ENCODE measurements around the gene FHAD1.
"Not testable (repeated sequence)": the region's sequence is repeated elsewhere in the genome, so short reads cannot be mapped to it uniquely, and the experiment has no call there.

Gene FHAD1

GRCh38 chr1:15428815-15429435 lies 181.9 kb downstream of the FHAD1 start:
- Histone ChIP-seq H3K27me3 (ENCODE audit: control insufficient read depth, insufficient read depth, low read length) (no peaks in the 10 kb centered on the region), H3K4me3 (ENCODE audit: low read length) (no peak overlapping the region), H3K9ac (ENCODE audit: low read depth, low read length) (no peak overlapping the region), H3K9me3 (replicated peaks; ENCODE audit: low read length) (no peaks in the 10 kb centered on the region), H3K4me2 (ENCODE audit: low read length) (no peak overlapping the region), H3K36me3 (ENCODE audit: insufficient read depth, low read length) (peaks cover 23% of the 10 kb centered on the region), H3K4me1 (ENCODE audit: control insufficient read depth, insufficient read depth, low read length) (peaks cover 42% of the 10 kb centered on the region)

- H3K27me3 ChIP-seq (ENCODE audit: control insufficient read depth, insufficient read depth, low read length) = no peaks in the 10 kb centered on the region
- peaks cover 20% of the 10 kb centered on the region for H3K36me3 ChIP-seq (ENCODE audit: insufficient read depth, low read length)
- H3K9me3 ChIP-seq (replicated peaks; ENCODE audit: low read length) = no peaks in the 10 kb centered on the region
- H3K9ac ChIP-seq (ENCODE audit: low read depth, low read length) = no peak overlapping the region
- no peak overlapping the region for H3K4me3 ChIP-seq (ENCODE audit: low read length)
- no peak overlapping the region for H3K4me2 ChIP-seq (ENCODE audit: low read length)
- H3K4me1 ChIP-seq (ENCODE audit: control insufficient read depth, insufficient read depth, low read length) = peaks cover 42% of the 10 kb centered on the region
Measured at GRCh38 chr1:15429701-15430149, 182.7 kb downstream of the FHAD1 start.

- Histone ChIP-seq H3K4me2 (ENCODE audit: low read length) (no peak overlapping the region), H3K4me3 (ENCODE audit: low read length) (no peak overlapping the region), H3K4me1 (ENCODE audit: control insufficient read depth, insufficient read depth, low read length) (peaks cover 34% of the 10 kb centered on the region), H3K9me3 (replicated peaks; ENCODE audit: low read length) (no peaks in the 10 kb centered on the region), H3K27me3 (ENCODE audit: control insufficient read depth, insufficient read depth, low read length) (no peaks in the 10 kb centered on the region), H3K9ac (ENCODE audit: low read depth, low read length) (no peak overlapping the region), H3K36me3 (ENCODE audit: insufficient read depth, low read length) (peaks cover 14% of the 10 kb centered on the region)
Measured at GRCh38 chr1:15430787-15431570, 184.0 kb downstream of the FHAD1 start.

GRCh38 chr1:15431571-15431948 lies 184.5 kb downstream of the FHAD1 start:
- H3K4me2 ChIP-seq (ENCODE audit: low read length) = no peak overlapping the region
- no peak overlapping the region for H3K9ac ChIP-seq (ENCODE audit: low read depth, low read length)
- H3K4me1 ChIP-seq (ENCODE audit: control insufficient read depth, insufficient read depth, low read length) = peaks cover 28% of the 10 kb centered on the region
- H3K4me3 ChIP-seq (ENCODE audit: low read length) = no peak overlapping the region
- peaks cover 12% of the 10 kb centered on the region for H3K36me3 ChIP-seq (ENCODE audit: insufficient read depth, low read length)
- no peaks in the 10 kb centered on the region for H3K9me3 ChIP-seq (replicated peaks; ENCODE audit: low read length)
- no peaks in the 10 kb centered on the region for H3K27me3 ChIP-seq (ENCODE audit: control insufficient read depth, insufficient read depth, low read length)

GRCh38 chr1:15432324-15432723 lies 185.3 kb downstream of the FHAD1 start:
- Histone ChIP-seq H3K27me3 (ENCODE audit: control insufficient read depth, insufficient read depth, low read length) (no peaks in the 10 kb centered on the region), H3K36me3 (ENCODE audit: insufficient read depth, low read length) (peaks cover 8% of the 10 kb centered on the region), H3K9me3 (replicated peaks; ENCODE audit: low read length) (no peaks in the 10 kb centered on the region), H3K4me1 (ENCODE audit: control insufficient read depth, insufficient read depth, low read length) (peaks cover 20% of the 10 kb centered on the region), H3K9ac (ENCODE audit: low read depth, low read length) (no peak overlapping the region), H3K4me3 (ENCODE audit: low read length) (no peak overlapping the region), H3K4me2 (ENCODE audit: low read length) (no peak overlapping the region)

- Histone ChIP-seq H3K9ac (ENCODE audit: low read depth, low read length) (no peak overlapping the region), H3K4me3 (ENCODE audit: low read length) (no peak overlapping the region), H3K27me3 (ENCODE audit: control insufficient read depth, insufficient read depth, low read length) (no peaks in the 10 kb centered on the region), H3K9me3 (replicated peaks; ENCODE audit: low read length) (no peaks in the 10 kb centered on the region), H3K4me1 (ENCODE audit: control insufficient read depth, insufficient read depth, low read length) (peaks cover 19% of the 10 kb centered on the region), H3K36me3 (ENCODE audit: insufficient read depth, low read length) (peaks cover 6% of the 10 kb centered on the region), H3K4me2 (ENCODE audit: low read length) (no peak overlapping the region)
Measured at GRCh38 chr1:15433471-15433870, 186.4 kb downstream of the FHAD1 start.

- H3K4me1 ChIP-seq (ENCODE audit: control insufficient read depth, insufficient read depth, low read length) = peaks cover 15% of the 10 kb centered on the region
- not testable (repeated sequence) for H3K4me3 ChIP-seq (ENCODE audit: low read length); H3K36me3 ChIP-seq (ENCODE audit: insufficient read depth, low read length); H3K9ac ChIP-seq (ENCODE audit: low read depth, low read length); H3K4me2 ChIP-seq (ENCODE audit: low read length); H3K27me3 ChIP-seq (ENCODE audit: control insufficient read depth, insufficient read depth, low read length); H3K9me3 ChIP-seq (replicated peaks; ENCODE audit: low read length)
Measured at GRCh38 chr1:15434739-15435138, 187.7 kb downstream of the FHAD1 start.

GRCh38 chr1:15435239-15436077 lies 188.4 kb downstream of the FHAD1 start:
- H3K9me3 ChIP-seq (replicated peaks; ENCODE audit: low read length) = no peaks in the 10 kb centered on the region
- H3K4me3 ChIP-seq (ENCODE audit: low read length) = no peak overlapping the region
- H3K4me2 ChIP-seq (ENCODE audit: low read length) = no peak overlapping the region
- no peaks in the 10 kb centered on the region for H3K27me3 ChIP-seq (ENCODE audit: control insufficient read depth, insufficient read depth, low read length)
- H3K9ac ChIP-seq (ENCODE audit: low read depth, low read length) = no peak overlapping the region
- H3K4me1 ChIP-seq (ENCODE audit: control insufficient read depth, insufficient read depth, low read length) = peaks cover 13% of the 10 kb centered on the region
- peaks cover 4% of the 10 kb centered on the region for H3K36me3 ChIP-seq (ENCODE audit: insufficient read depth, low read length)

GRCh38 chr1:15436881-15437442 lies 189.9 kb downstream of the FHAD1 start:
- Histone ChIP-seq H3K4me3 (ENCODE audit: low read length) (no peak overlapping the region), H3K9ac (ENCODE audit: low read depth, low read length) (no peak overlapping the region), H3K9me3 (replicated peaks; ENCODE audit: low read length) (no peaks in the 10 kb centered on the region), H3K4me1 (ENCODE audit: control insufficient read depth, insufficient read depth, low read length) (peaks cover 13% of the 10 kb centered on the region), H3K36me3 (ENCODE audit: insufficient read depth, low read length) (no peaks in the 10 kb centered on the region), H3K4me2 (ENCODE audit: low read length) (no peak overlapping the region), H3K27me3 (ENCODE audit: control insufficient read depth, insufficient read depth, low read length) (peaks cover 3% of the 10 kb centered on the region)

GRCh38 chr1:15439325-15439724 lies 192.3 kb downstream of the FHAD1 start:
- Histone ChIP-seq H3K4me3 (ENCODE audit: low read length) (no peak overlapping the region), H3K9ac (ENCODE audit: low read depth, low read length) (no peak overlapping the region), H3K4me1 (ENCODE audit: control insufficient read depth, insufficient read depth, low read length) (no peaks in the 10 kb centered on the region), H3K4me2 (ENCODE audit: low read length) (no peak overlapping the region), H3K27me3 (ENCODE audit: control insufficient read depth, insufficient read depth, low read length) (peaks cover 16% of the 10 kb centered on the region), H3K36me3 (ENCODE audit: insufficient read depth, low read length) (no peaks in the 10 kb centered on the region), H3K9me3 (replicated peaks; ENCODE audit: low read length) (no peaks in the 10 kb centered on the region)

GRCh38 chr1:15440357-15440756 lies 193.3 kb downstream of the FHAD1 start:
- H3K27me3 ChIP-seq (ENCODE audit: control insufficient read depth, insufficient read depth, low read length) = peaks cover 16% of the 10 kb centered on the region
- no peaks in the 10 kb centered on the region for H3K4me1 ChIP-seq (ENCODE audit: control insufficient read depth, insufficient read depth, low read length)
- H3K4me2 ChIP-seq (ENCODE audit: low read length) = no peak overlapping the region
- no peak overlapping the region for H3K9ac ChIP-seq (ENCODE audit: low read depth, low read length)
- H3K9me3 ChIP-seq (replicated peaks; ENCODE audit: low read length) = no peaks in the 10 kb centered on the region
- H3K36me3 ChIP-seq (ENCODE audit: insufficient read depth, low read length) = no peaks in the 10 kb centered on the region
- no peak overlapping the region for H3K4me3 ChIP-seq (ENCODE audit: low read length)

Measured in skeletal muscle satellite cell (primary cell).